AG09309 (cell line): ENCODE measurements around the gene TRERF1.

Experiments
- DNase-seq: peaks from one replicate; pipeline ENCODE4 v3.0.0-alpha.2; 2010; ENCODE audit warnings: low read depth
- H3K4me3 ChIP-seq: 2 replicates; pipeline ENCODE4 v1.5.1; 2011; ENCODE audit warnings: mild to moderate bottlenecking, low read depth, low read length, moderate library complexity; ENCODE audit not compliant: control insufficient read depth
- CTCF ChIP-seq: IDR thresholded peaks from 2 replicates; pipeline ENCODE4 v1.5.1; 2011; ENCODE audit warnings: mild to moderate bottlenecking, low read depth, low read length, inconsistent platforms; ENCODE audit not compliant: insufficient read depth, control insufficient read depth; ENCODE audit errors: missing control alignments

The TRERF1 gene

DNA sequence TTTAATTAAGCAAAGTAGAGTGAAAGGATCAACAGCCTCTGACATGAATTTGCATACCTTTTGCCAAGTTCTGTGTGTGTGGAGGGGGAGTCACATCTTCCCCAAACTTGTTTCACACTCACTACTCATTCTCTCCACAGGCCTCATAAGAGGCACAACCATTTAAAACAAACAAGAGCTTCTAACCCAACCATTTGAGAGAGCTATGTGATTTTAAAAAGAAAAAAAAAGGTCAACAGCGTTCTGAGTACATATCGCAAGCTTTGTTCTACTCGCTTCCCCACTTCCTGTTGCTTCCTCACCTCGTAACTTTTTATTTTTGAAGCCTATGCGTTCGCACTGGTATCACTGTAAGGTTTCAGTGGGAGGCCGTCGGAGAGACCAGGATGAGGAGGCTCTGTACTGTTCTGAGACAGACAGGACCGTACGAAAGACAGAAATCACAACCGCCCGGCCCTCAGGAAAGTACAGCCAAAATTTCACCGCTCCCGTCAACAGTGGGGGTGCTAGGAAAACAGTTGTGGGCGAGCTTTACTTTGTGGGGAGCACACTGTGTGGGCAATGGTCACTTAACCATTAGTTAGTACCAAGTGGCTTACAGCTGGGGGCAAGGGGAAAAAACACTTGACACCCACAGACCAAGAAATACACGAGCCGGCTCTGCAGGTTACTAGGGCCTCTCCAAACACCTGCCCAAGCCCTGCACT lies 61.3 kb downstream of the TRERF1 start:
- TF ChIP-seq CTCF = no peak
- DNase-seq = no peak
- H3K4me3 ChIP-seq = no peak overlapping the region

GRCh38 chr6:42389736-42390135 lies 62.0 kb downstream of the TRERF1 start:
- DNase-seq = no peak

GRCh38 chr6:42388046-42388445 lies 63.7 kb downstream of the TRERF1 start:
- H3K4me3 ChIP-seq = no peak overlapping the region
- TF ChIP-seq CTCF = no peak
- DNase-seq = no peak

More at GRCh38 chr6:42389736-42390135, 62.0 kb downstream of the TRERF1 start:
- H3K4me3 ChIP-seq = no peak overlapping the region
- TF ChIP-seq CTCF = no peak

DNA sequence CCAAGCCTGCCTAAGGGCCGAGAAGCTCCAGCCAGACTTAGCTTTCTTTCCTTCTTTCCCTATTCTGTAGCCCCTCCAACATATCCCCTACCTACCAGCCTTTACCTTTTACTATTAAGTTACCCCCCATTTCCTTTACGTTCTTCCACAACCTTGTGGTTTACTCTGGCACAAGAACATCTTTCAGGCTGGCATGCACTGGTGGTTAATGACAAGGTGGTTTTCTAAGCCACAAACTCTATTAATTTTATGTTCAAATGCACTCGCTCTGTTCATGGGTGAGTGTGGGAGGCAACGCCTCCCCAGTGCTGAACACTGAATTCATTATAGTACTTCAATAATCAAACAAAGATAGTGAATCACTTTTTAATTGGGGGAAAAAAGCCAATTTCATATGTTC lies 64.4 kb downstream of the TRERF1 start:
- TF ChIP-seq CTCF = no peak
- H3K4me3 ChIP-seq = no peak overlapping the region
- no peak for DNase-seq

DNA sequence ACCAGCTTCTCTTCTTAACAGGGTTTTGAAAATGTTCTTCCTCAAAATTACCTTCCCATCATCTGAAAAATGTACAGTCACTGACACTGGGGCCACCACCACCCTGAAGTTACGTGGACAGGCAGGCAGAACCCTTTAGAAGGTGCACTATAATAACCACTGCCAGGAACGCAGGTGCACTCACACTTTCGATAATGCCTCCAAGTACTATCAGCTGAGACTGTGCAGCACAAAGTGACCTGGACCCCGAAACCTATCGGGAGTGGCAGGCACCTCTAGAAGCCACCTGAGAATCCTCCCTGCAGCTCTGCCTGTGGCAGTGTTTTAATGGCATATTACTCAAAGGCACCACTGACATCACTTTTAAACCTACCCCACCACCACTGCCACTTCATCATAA lies 66.4 kb downstream of the TRERF1 start:
- no peak overlapping the region for H3K4me3 ChIP-seq
- no peak for TF ChIP-seq CTCF
- no peak for DNase-seq

DNA sequence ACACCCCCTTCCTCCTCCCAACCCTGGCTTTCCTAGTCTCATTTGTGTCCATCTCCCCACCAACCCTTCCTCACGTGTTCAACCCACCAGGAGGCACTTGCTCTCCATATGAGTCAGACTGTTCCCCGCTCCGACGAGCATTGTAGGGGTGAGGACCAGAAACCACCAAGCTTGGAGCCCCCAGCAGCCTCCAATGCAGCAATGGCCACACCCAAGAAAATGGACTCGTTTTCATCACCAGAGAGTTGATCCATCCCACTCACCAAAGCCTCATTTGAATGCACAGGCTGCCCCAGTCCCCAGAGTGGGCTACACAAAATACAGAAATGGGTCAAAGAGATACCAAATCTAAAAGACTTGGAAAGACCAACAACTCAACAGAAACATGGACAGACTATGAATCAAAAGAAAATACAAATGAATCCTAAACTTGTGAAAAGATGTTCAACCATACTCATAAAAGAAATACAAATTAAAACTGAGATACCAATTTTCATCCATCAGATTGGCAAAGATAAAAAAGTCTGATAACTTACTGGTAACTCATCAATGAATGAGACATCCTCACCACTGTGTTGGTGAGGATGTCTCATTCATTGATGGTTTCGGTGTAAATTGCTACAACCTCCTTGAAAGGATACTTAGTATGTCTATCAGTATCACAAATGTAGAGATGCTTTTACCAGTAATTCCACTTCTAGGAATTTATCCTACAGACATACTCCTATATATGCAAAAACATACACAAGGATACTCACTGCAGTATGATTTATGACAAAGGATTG lies 68.1 kb downstream of the TRERF1 start:
- DNase-seq = no peak
- no peak for TF ChIP-seq CTCF
- H3K4me3 ChIP-seq = no peak overlapping the region
